ENCODE data around the gene HECTD2. TPM values are rescaled to one million over a fixed set of nuclear protein-coding genes. Genes with fewer than 3 reads are reported as not detected.
"Not testable (repeated sequence)": the region's sequence is repeated elsewhere in the genome, so short reads cannot be mapped to it uniquely, and the experiment has no call there.

The HECTD2 gene
- polyA plus RNA-seq, 3 donors, result 0.12 TPM; not detected in 2

- no peak for DNase-seq
- H3K9me3 Mint-ChIP-seq, result peaks cover 0 to 11% (median 5%) of the 10 kb centered on the region in 7 donors
- H3K4me1 Mint-ChIP-seq, result no peaks in the 10 kb centered on the region
- H3K27me3 Mint-ChIP-seq (ENCODE audit: low read depth in 3 of 3), result peaks cover 1 to 3% (median 2%) of the 10 kb centered on the region in 3 donors
- no peaks in the 10 kb centered on the region for H3K9me3 ChIP-seq (replicated peaks in 1 of 2; ENCODE audit: control insufficient read depth in 1 of 2, insufficient read depth in 1 of 2, low read length in 2 of 2)
- H2AFZ ChIP-seq (ENCODE audit: insufficient read depth, low read depth, low read length, poor library complexity, severe bottlenecking), result no peak overlapping the region
- no peak overlapping the region for H3K27ac ChIP-seq (ENCODE audit: low read depth in 1 of 2, low read length in 2 of 2)
- no peaks in the 10 kb centered on the region for H3K4me1 ChIP-seq (ENCODE audit: control insufficient read depth in 1 of 2, insufficient read depth in 2 of 2, low read length in 2 of 2)
- H3K27me3 ChIP-seq (ENCODE audit: control insufficient read depth in 2 of 2, insufficient read depth in 2 of 2, low read length in 2 of 2), result no peaks in the 10 kb centered on the region
- no peak overlapping the region for H3K4me2 ChIP-seq (replicated peaks; ENCODE audit: extremely low read depth, low read length, poor library complexity, severe bottlenecking)
- no peaks in the 10 kb centered on the region for H3K36me3 Mint-ChIP-seq
- no CpG with 5 or more reads among the region's 2 CpGs for WGBS (ENCODE audit: insufficient coverage)
- H3K27ac Mint-ChIP-seq, result no peak overlapping the region
- H4K20me1 ChIP-seq (ENCODE audit: insufficient read depth, low read length), result no peaks in the 10 kb centered on the region
- H3K4me3 ChIP-seq (replicated peaks in 1 of 3; ENCODE audit: low read depth in 2 of 3, low read length in 3 of 3), result no peak overlapping the region
- TF ChIP-seq CTCF (IDR thresholded peaks at IDR 0.05), result no peak
- H3K79me2 ChIP-seq (ENCODE audit: insufficient read depth, low read length), result no peaks in the 10 kb centered on the region
- H3K9ac ChIP-seq (ENCODE audit: insufficient read depth, low read length, poor library complexity, severe bottlenecking), result no peak overlapping the region
- no peaks in the 10 kb centered on the region for H3K36me3 ChIP-seq (replicated peaks in 1 of 2; ENCODE audit: control insufficient read depth in 1 of 2, insufficient read depth in 2 of 2, low read length in 2 of 2)
- intact Hi-C loops (cut with micrococcal nuclease), result no loop called here
- H3K4me3 Mint-ChIP-seq, result no peak overlapping the region
Measured at GRCh38 chr10:91367558-91367957, 42.6 kb upstream of the HECTD2 start.

- H3K27me3 ChIP-seq (ENCODE audit: control insufficient read depth in 2 of 2, insufficient read depth in 2 of 2, low read length in 2 of 2); H3K79me2 ChIP-seq (ENCODE audit: insufficient read depth, low read length); H3K36me3 ChIP-seq (replicated peaks in 1 of 2; ENCODE audit: control insufficient read depth in 1 of 2, insufficient read depth in 2 of 2, low read length in 2 of 2); H4K20me1 ChIP-seq (ENCODE audit: insufficient read depth, low read length); H2AFZ ChIP-seq (ENCODE audit: insufficient read depth, low read depth, low read length, poor library complexity, severe bottlenecking); H3K4me1 ChIP-seq (ENCODE audit: control insufficient read depth in 1 of 2, insufficient read depth in 2 of 2, low read length in 2 of 2); H3K9me3 ChIP-seq (replicated peaks in 1 of 2; ENCODE audit: control insufficient read depth in 1 of 2, insufficient read depth in 1 of 2, low read length in 2 of 2); H3K9ac ChIP-seq (ENCODE audit: insufficient read depth, low read length, poor library complexity, severe bottlenecking); intact Hi-C loops (cut with micrococcal nuclease); H3K27me3 Mint-ChIP-seq (ENCODE audit: low read depth in 3 of 3); H3K4me3 ChIP-seq (replicated peaks in 1 of 3; ENCODE audit: low read depth in 2 of 3, low read length in 3 of 3); H3K4me2 ChIP-seq (replicated peaks; ENCODE audit: extremely low read depth, low read length, poor library complexity, severe bottlenecking); H3K4me3 Mint-ChIP-seq; DNase-seq; H3K4me1 Mint-ChIP-seq; H3K36me3 Mint-ChIP-seq; H3K27ac ChIP-seq (ENCODE audit: low read depth in 1 of 2, low read length in 2 of 2); H3K27ac Mint-ChIP-seq: not testable (repeated sequence)
- H3K9me3 Mint-ChIP-seq, result peaks cover 6 to 16% (median 12%) of the 10 kb centered on the region in 7 donors
- no CpG with 5 or more reads among the region's 6 CpGs for WGBS (ENCODE audit: insufficient coverage)
Measured at GRCh38 chr10:91369978-91370589, 40.1 kb upstream of the HECTD2 start.
